GM12864 (cell line): ENCODE measurements around the gene MBD5.

Source experiments
- DNase-seq: peaks from one replicate; pipeline ENCODE4 v3.0.0-alpha.2; 2011; ENCODE audit warnings: low read depth
- H3K4me3 ChIP-seq: 2 replicates; pipeline ENCODE4 v1.5.1; 2011; ENCODE audit warnings: mild to moderate bottlenecking, low read depth, low read length, control low read depth
- TF ChIP-seq, protein P1 (sequence below): IDR thresholded peaks from 2 replicates; pipeline ENCODE4 v1.5.1; 2011; ENCODE audit warnings: low read depth, mild to moderate bottlenecking, moderate library complexity, low read length, control low read depth, inconsistent platforms; ENCODE audit errors: missing control alignments

MBD5 gene

DNA sequence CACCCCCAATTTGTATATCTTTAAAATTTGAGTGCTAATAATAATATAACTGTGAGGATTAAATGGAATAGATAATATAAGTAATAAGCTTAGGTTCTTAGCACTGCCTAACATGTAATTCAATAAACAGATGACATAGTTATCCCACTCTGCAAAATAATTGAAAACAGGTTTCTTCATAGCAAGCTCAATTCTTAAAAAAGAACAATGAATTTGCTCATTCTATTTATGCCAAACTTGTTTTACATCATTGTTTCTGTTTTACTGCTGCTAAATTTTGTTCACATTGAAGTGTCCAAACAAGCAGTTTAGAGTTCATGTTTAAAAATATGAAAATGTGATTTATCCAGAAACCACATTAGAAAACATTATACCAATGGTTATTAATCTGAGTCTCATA is 217.0 kb downstream of the MBD5 start:
- TF ChIP-seq, protein P1, sequence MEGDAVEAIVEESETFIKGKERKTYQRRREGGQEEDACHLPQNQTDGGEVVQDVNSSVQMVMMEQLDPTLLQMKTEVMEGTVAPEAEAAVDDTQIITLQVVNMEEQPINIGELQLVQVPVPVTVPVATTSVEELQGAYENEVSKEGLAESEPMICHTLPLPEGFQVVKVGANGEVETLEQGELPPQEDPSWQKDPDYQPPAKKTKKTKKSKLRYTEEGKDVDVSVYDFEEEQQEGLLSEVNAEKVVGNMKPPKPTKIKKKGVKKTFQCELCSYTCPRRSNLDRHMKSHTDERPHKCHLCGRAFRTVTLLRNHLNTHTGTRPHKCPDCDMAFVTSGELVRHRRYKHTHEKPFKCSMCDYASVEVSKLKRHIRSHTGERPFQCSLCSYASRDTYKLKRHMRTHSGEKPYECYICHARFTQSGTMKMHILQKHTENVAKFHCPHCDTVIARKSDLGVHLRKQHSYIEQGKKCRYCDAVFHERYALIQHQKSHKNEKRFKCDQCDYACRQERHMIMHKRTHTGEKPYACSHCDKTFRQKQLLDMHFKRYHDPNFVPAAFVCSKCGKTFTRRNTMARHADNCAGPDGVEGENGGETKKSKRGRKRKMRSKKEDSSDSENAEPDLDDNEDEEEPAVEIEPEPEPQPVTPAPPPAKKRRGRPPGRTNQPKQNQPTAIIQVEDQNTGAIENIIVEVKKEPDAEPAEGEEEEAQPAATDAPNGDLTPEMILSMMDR = no peak
- no peak overlapping the region for H3K4me3 ChIP-seq
- DNase-seq = no peak

DNA sequence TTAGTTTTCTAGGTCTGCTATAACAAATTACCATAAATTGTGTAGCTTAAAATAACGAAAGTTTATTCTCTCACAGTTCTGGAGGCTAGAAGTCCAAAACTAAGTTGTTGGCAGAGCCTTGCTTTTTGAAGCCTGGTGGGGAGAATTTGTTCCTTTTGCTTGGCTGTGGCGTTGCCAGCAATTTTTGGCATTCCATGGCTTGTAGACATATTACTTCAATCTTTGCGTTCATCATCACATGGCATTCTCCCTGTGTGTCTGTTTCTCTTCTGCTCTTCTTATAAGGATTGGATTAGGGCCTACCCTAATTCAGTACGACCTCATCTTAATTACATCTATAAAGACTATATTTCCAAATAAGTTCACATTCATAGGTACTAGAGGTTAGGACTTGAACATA is 217.7 kb downstream of the MBD5 start:
- H3K4me3 ChIP-seq = no peak overlapping the region
- TF ChIP-seq, protein P1 = no peak
- DNase-seq = no peak

DNA sequence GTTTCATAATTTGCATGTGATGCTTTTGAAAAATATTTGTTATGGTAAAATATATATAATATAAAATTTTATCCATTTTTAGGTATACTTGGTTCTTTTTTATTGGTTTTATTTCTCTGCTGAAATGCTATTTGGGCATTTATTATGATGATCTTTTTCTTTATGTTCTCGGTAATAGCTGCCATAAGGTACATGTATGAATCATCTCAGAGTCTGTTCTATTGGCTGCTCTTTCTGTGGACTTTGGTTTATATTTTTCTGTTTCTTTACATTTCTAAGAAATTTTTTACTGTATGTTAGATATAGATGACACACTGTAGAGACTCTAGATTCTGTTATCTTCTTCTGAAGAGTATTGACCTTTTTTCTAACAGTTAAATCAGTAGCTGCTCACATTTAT is 219.9 kb downstream of the MBD5 start:
- no peak overlapping the region for H3K4me3 ChIP-seq
- DNase-seq = no peak
- TF ChIP-seq, protein P1 = no peak

DNA sequence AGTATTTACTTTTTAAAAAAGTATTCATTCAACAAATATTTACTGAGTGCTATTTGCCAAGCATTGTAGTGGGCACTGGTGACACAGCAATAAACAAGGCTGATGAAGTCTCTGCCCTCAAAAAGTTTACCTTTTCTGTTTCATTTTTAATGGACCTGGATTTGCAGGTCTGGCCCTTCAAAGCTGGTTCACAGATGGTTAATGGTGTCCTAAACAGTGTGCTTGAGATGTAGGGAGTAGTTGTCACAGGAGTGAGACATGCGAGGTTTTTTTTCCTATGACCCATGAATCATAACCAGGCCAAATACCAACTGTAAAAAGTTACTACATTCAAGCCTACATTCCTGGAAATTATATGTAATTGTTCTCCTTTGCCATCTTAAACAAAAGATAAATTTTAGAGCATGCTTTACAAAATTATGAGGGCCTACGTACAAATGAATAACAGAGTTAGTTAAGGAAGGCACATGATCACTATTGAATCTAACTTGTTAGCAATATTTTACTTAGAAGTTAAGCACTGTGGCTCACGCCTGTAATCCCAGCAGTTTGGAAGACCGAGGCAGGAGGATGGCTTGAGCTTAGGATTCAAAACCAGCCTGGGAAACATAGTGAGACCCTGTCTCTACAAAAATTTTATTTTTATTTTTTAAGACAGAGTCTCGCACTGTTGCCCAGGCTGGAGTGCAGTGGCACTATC is 223.9 kb downstream of the MBD5 start:
- TF ChIP-seq, protein P1 = no peak
- no peak overlapping the region for H3K4me3 ChIP-seq
- DNase-seq = no peak

DNA sequence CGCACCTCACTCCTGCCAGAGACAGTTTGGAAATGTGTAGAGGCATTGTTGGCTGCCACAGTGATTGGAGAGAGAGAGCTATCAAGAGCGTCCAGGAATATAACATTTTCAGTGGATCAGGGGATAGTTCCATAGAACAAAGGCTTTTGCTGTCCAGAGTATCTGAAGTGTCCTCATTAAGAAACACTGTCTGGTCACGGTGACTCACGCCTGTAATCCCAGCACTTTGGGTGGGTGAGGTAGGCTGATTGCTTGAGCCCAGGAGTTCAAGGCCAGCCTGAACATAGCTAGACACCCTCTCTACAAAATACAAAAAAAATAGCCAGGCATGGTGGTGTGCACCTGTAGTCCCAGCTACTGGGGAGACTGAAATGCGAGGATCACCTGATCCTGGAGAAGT is 231.1 kb downstream of the MBD5 start:
- H3K4me3 ChIP-seq = no peak overlapping the region
- TF ChIP-seq, protein P1 = no peak
- DNase-seq = no peak

DNA sequence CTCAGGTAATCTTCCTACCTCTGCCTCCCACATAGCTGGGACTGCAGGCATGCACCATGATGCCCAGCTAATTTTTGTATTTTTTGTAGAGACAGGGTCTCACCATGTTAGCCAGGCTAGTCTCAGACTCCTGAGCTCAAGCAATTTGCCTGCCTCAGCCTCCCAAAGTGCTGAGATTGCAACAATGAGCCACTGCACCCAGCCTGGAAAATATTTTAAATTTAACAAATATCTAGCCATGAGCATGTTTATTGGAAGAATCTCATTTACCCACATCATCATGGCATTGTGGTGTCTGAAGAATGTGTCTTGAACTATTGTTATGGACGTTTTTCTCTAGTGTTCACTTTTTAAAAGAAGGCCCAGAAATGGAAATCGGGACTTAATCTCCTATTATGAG is 231.8 kb downstream of the MBD5 start:
- TF ChIP-seq, protein P1 = no peak

DNA sequence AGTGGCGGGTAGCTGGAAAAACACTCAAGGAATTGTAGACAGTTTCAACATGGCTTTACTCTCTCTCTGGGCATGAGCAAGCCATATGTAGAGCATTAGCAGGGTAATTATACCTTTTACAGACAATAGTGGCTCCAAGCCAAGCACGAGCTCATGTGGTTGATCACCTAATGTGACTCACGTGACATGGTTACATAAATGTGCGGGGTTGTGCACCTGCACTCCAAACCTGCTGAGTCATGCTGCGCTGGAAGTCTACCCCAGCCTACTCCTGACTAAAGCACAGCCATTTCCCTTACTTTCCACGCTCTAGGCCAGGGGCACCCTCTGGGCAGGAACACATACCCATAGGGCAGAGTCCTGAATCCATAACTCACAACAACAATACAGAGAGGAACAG is 232.8 kb downstream of the MBD5 start:
- no peak for DNase-seq
- no peak overlapping the region for H3K4me3 ChIP-seq
- TF ChIP-seq, protein P1 = no peak

More for the DNA sequence above, 231.8 kb downstream of the MBD5 start:
- H3K4me3 ChIP-seq = no peak overlapping the region
- DNase-seq = no peak
